Measurements from ENCODE around the gene FGF1. TPM values are rescaled to one million over a fixed set of nuclear protein-coding genes. Genes with fewer than 3 reads are reported as not detected.

Gene FGF1
- total and polyA plus RNA-seq, 8 donors: 0.03 to 0.90 (median 0.35) TPM

DNA sequence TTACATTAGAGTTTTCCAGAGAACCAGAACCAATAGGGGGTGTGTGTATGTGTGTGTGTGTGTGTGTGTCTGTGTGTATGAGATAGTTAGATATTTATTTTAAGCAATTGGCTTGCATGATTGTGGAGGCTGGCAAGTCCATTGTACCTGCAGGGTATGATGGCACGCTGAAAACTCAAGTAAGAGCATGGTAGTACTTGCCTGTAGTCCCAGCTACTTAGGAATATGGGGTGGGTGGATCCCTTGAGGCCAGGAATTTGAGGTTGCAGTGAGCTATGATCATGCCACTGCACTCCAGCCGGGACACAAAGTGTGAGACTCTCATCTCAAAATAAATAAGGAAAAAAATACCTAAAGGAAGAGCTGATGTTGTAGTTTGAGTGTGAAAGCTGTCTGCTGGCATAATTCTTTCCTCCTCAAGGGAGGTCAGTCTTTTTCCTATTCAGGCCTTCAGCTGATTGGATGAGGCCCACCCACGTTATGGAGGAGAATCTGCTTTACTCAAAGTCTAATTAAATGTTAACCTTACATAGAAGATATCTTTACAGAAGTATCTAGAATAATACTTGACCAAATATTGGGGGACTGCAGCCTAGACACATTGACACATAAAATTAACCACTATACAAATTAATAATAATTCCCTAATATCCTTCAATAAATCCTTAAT is 107.6 kb downstream of the FGF1 start:
- ATAC-seq (no peak), FAIRE-seq (no peak)

GRCh38 chr5:142576804-142577203 is 109.1 kb downstream of the FGF1 start:
- Histone ChIP-seq H3K36me3 (no peaks in the 10 kb centered on the region), H3K27ac (no peak overlapping the region), H3K9me3 (no peaks in the 10 kb centered on the region), H3K4me3 (no peak overlapping the region), H3K4me1 (no peaks in the 10 kb centered on the region), H3K27me3 (no peaks in the 10 kb centered on the region)
- no peak for DNase-seq
- FAIRE-seq: no peak
- intact Hi-C loops (cut with DNase I): no loop called here
- TF ChIP-seq CTCF (IDR thresholded peaks at IDR 0.05): no peak
- ATAC-seq: no peak
- 18 to 61% methylated on average over 1 of the region's 1 CpG for WGBS, 2 donors

More for the DNA sequence above, 107.6 kb downstream of the FGF1 start:
- no peaks in the 10 kb centered on the region for H3K36me3 ChIP-seq
- no peaks in the 10 kb centered on the region for H3K27me3 ChIP-seq
- no peak overlapping the region for H3K27ac ChIP-seq
- DNase-seq: no peak
- intact Hi-C loops (cut with DNase I): no loop called here
- WGBS, 2 donors: 76 to 78% methylated on average over 3 of the region's 3 CpGs
- H3K4me1 ChIP-seq: no peaks in the 10 kb centered on the region
- H3K9me3 ChIP-seq: no peaks in the 10 kb centered on the region
- no peak for TF ChIP-seq CTCF (IDR thresholded peaks at IDR 0.05)
- H3K4me3 ChIP-seq: no peak overlapping the region

GRCh38 chr5:142576303-142576702 is 109.6 kb downstream of the FGF1 start:
- intact Hi-C loops (cut with DNase I): no loop called here
- H3K36me3 ChIP-seq: no peaks in the 10 kb centered on the region
- H3K4me3 ChIP-seq: no peak overlapping the region
- no peak overlapping the region for H3K27ac ChIP-seq
- no peak for DNase-seq
- no peak for TF ChIP-seq CTCF (IDR thresholded peaks at IDR 0.05)
- FAIRE-seq: no peak
- H3K27me3 ChIP-seq: no peaks in the 10 kb centered on the region
- H3K9me3 ChIP-seq: no peaks in the 10 kb centered on the region
- WGBS, 2 donors: 18 to 50% methylated on average over 1 of the region's 1 CpG
- H3K4me1 ChIP-seq: no peaks in the 10 kb centered on the region
- no peak for ATAC-seq

GRCh38 chr5:142572006-142572405 is 113.9 kb downstream of the FGF1 start:
- FAIRE-seq (no peak), DNase-seq (no peak), ATAC-seq (no peak)
- H3K27ac ChIP-seq: no peak overlapping the region
- intact Hi-C loops (cut with DNase I): no loop called here
- 85 to 87% methylated on average over 4 of the region's 4 CpGs for WGBS, 2 donors
- H3K36me3 ChIP-seq: no peaks in the 10 kb centered on the region
- H3K4me3 ChIP-seq: no peak overlapping the region
- H3K9me3 ChIP-seq: no peaks in the 10 kb centered on the region
- no peak for TF ChIP-seq CTCF (IDR thresholded peaks at IDR 0.05)
- H3K4me1 ChIP-seq: no peaks in the 10 kb centered on the region
- H3K27me3 ChIP-seq: no peaks in the 10 kb centered on the region

GRCh38 chr5:142571371-142571770 is 114.5 kb downstream of the FGF1 start:
- ATAC-seq (no peak), FAIRE-seq (no peak), DNase-seq (no peak)
- 75 to 77% methylated on average over 5 of the region's 5 CpGs for WGBS, 2 donors
- H3K9me3 ChIP-seq: no peaks in the 10 kb centered on the region
- H3K4me1 ChIP-seq: no peaks in the 10 kb centered on the region
- H3K36me3 ChIP-seq: no peaks in the 10 kb centered on the region
- no peaks in the 10 kb centered on the region for H3K27me3 ChIP-seq
- no peak for TF ChIP-seq CTCF (IDR thresholded peaks at IDR 0.05)
- H3K4me3 ChIP-seq: no peak overlapping the region
- intact Hi-C loops (cut with DNase I): no loop called here
- no peak overlapping the region for H3K27ac ChIP-seq
